H9 (cell line): ENCODE measurements around the gene ENOSF1. TPM values are rescaled to one million over a fixed set of nuclear protein-coding genes. Genes with fewer than 3 reads are reported as not detected.

Experiments used
- DNase-seq: peaks from one replicate; pipeline ENCODE4 v3.0.0-alpha.2; 2017
- H2AFZ ChIP-seq: one replicate; pipeline ENCODE4 v1.6.1; 2013; ENCODE audit warnings: mild to moderate bottlenecking, low read length, control low read depth, moderate library complexity
- H2AK5ac ChIP-seq: 2 replicates; pipeline ENCODE4 v1.6.1; 2013; ENCODE audit warnings: low read length, control low read depth, mixed read lengths; ENCODE audit not compliant: insufficient read length
- H2BK120ac ChIP-seq: one replicate; pipeline ENCODE4 v1.6.1; 2013; ENCODE audit warnings: low read depth, mild to moderate bottlenecking, low read length, control low read depth, inconsistent platforms; ENCODE audit not compliant: poor library complexity, severe bottlenecking
- H2BK12ac ChIP-seq: 2 replicates; pipeline ENCODE4 v1.6.1; 2013; ENCODE audit warnings: low read length, control low read depth, mixed read lengths, low read depth; ENCODE audit not compliant: insufficient read length
- H2BK15ac ChIP-seq: 2 replicates; pipeline ENCODE4 v1.6.1; 2013; ENCODE audit warnings: low read depth, low read length, control low read depth
- H2BK20ac ChIP-seq: one replicate; pipeline ENCODE4 v1.6.1; 2013; ENCODE audit warnings: low read depth, mild to moderate bottlenecking, low read length, control low read depth, inconsistent platforms; ENCODE audit not compliant: poor library complexity, severe bottlenecking
- H2BK5ac ChIP-seq: 2 replicates; pipeline ENCODE4 v1.6.1; 2013; ENCODE audit warnings: low read length, control low read depth, mixed read lengths; ENCODE audit not compliant: insufficient read length
- H3K14ac ChIP-seq: 2 replicates; pipeline ENCODE4 v1.6.1; 2013; ENCODE audit warnings: low read length, control low read depth; ENCODE audit not compliant: insufficient read depth
- H3K18ac ChIP-seq: 2 replicates; pipeline ENCODE4 v1.6.1; 2013; ENCODE audit warnings: low read depth, mild to moderate bottlenecking, mixed read lengths, low read length, control low read depth; ENCODE audit not compliant: insufficient read length
- H3K23ac ChIP-seq: 2 replicates; pipeline ENCODE4 v1.6.1; 2013; ENCODE audit warnings: low read length, control low read depth, mixed read lengths, low read depth; ENCODE audit not compliant: insufficient read length
- H3K23me2 ChIP-seq: 2 replicates; pipeline ENCODE4 v1.6.1; 2013; ENCODE audit warnings: low read depth, mild to moderate bottlenecking, mixed read lengths, low read length, control low read depth; ENCODE audit not compliant: insufficient read length, poor library complexity, severe bottlenecking
- H3K27ac ChIP-seq: 2 replicates; pipeline ENCODE4 v1.5.1; 2013; ENCODE audit warnings: low read length, control low read depth, mixed read lengths, low read depth; ENCODE audit not compliant: insufficient read length
- H3K27me3 ChIP-seq: 2 replicates; pipeline ENCODE4 v1.6.1; 2013; ENCODE audit warnings: low read length, control low read depth, inconsistent platforms; ENCODE audit not compliant: insufficient read depth
- H3K4ac ChIP-seq: 2 replicates; pipeline ENCODE4 v1.6.1; 2013; ENCODE audit warnings: low read depth, mild to moderate bottlenecking, control low read depth, inconsistent platforms, low read length, moderate library complexity
- H3K4me1 ChIP-seq: 2 replicates; pipeline ENCODE4 v1.6.1; 2013; ENCODE audit warnings: low read length, control low read depth, inconsistent platforms; ENCODE audit not compliant: insufficient read depth
- H3K4me2 ChIP-seq: 2 replicates; pipeline ENCODE4 v1.6.1; 2013; ENCODE audit warnings: low read length, control low read depth, mixed read lengths; ENCODE audit not compliant: insufficient read length, insufficient read depth
- H3K56ac ChIP-seq: 2 replicates; pipeline ENCODE4 v1.6.1; 2013; ENCODE audit warnings: low read depth, mild to moderate bottlenecking, mixed read lengths, low read length, control low read depth; ENCODE audit not compliant: insufficient read length
- H3K79me1 ChIP-seq: 2 replicates; pipeline ENCODE4 v1.6.1; 2013; ENCODE audit warnings: low read depth, mild to moderate bottlenecking, moderate library complexity, low read length, control low read depth, inconsistent platforms; ENCODE audit not compliant: insufficient read depth, poor library complexity, severe bottlenecking
- H3K79me2 ChIP-seq: 2 replicates; pipeline ENCODE4 v1.6.1; 2013; ENCODE audit warnings: low read length, control low read depth, inconsistent platforms; ENCODE audit not compliant: insufficient read depth
- H3K9ac ChIP-seq: 2 replicates; pipeline ENCODE4 v1.6.1; 2013; ENCODE audit warnings: low read length, control low read depth, mixed read lengths; ENCODE audit not compliant: insufficient read length; ENCODE audit errors: extremely low read depth
- H3K9me3 ChIP-seq: one replicate; pipeline ENCODE4 v1.6.1; 2013; ENCODE audit warnings: low read depth, low read length, inconsistent platforms; ENCODE audit not compliant: control insufficient read depth
- H3T11ph ChIP-seq: one replicate; pipeline ENCODE4 v1.6.1; 2013; ENCODE audit warnings: mild to moderate bottlenecking, low read length, control low read depth, inconsistent platforms
- H4K20me1 ChIP-seq: one replicate; pipeline ENCODE4 v1.6.1; 2013; ENCODE audit not compliant: control insufficient read depth, insufficient read length, insufficient read depth
- H4K5ac ChIP-seq: 2 replicates; pipeline ENCODE4 v1.6.1; 2013; ENCODE audit warnings: low read depth, mild to moderate bottlenecking, mixed read lengths, low read length, control low read depth; ENCODE audit not compliant: insufficient read length
- H4K8ac ChIP-seq: replicated peaks from 2 replicates; pipeline ENCODE4 v1.6.1; 2013; ENCODE audit warnings: low read length, control low read depth, mixed read lengths, low read depth; ENCODE audit not compliant: insufficient read length
- H4K91ac ChIP-seq: 2 replicates; pipeline ENCODE4 v1.6.1; 2013; ENCODE audit warnings: low read depth, mild to moderate bottlenecking, moderate library complexity, mixed read lengths, low read length, control low read depth; ENCODE audit not compliant: insufficient read length
- H3K27ac Mint-ChIP-seq, 3 experiments: 2 replicates in 2 of 3; 3 replicates in 1 of 3; pipeline ENCODE4 v1.8.0; 2020 to 2021; ENCODE audit warnings: mixed read lengths in 3 of 3, mild to moderate bottlenecking in 1 of 3, moderate library complexity in 1 of 3
- H3K27me3 Mint-ChIP-seq: 2 replicates; pipeline ENCODE4 v1.8.0; 2021; ENCODE audit warnings: low read depth, mild to moderate bottlenecking, moderate library complexity, mixed read lengths
- H3K36me3 Mint-ChIP-seq, 3 experiments: 2 replicates in 2 of 3; 3 replicates in 1 of 3; pipeline ENCODE4 v1.8.0; 2020 to 2021; ENCODE audit warnings: low read depth in 3 of 3, mixed read lengths in 3 of 3; ENCODE audit not compliant: insufficient read depth in 1 of 3
- H3K4me1 Mint-ChIP-seq, 2 experiments: 2 replicates each; pipeline ENCODE4 v1.8.0; 2020; ENCODE audit warnings: mixed read lengths in 2 of 2
- H3K4me3 Mint-ChIP-seq, 2 experiments: 2 replicates in 1 of 2; 3 replicates in 1 of 2; pipeline ENCODE4 v1.8.0; 2020 to 2021; ENCODE audit warnings: mild to moderate bottlenecking in 2 of 2, mixed read lengths in 2 of 2, moderate library complexity in 1 of 2
- H3K9me3 Mint-ChIP-seq, 2 experiments: 2 replicates in 1 of 2; 3 replicates in 1 of 2; pipeline ENCODE4 v1.8.0; 2020; ENCODE audit warnings: mild to moderate bottlenecking in 2 of 2, mixed read lengths in 2 of 2, moderate library complexity in 1 of 2
- WGBS: extraction: QIAGEN DNeasy Blood & Tissue Kit; methylation state at CpG from one replicate; pipeline ENCODE4 v1.1.7; 2013; ENCODE audit warnings: missing lambda C conversion rate, low lambda C conversion rate, mixed read lengths; ENCODE audit not compliant: insufficient read length; ENCODE audit errors: extremely low coverage; 5-methylcytosine and 5-hydroxymethylcytosine counted together
- total RNA-seq: library from RNA; stranded (reverse); gene quantifications from 2 replicates; pipeline ENCODE4 v1.2.1, GENCODE V29; 2021
- TF ChIP-seq, protein P1 (sequence below): fragments of 200-600 bp; sonication (generic); conservative IDR thresholded peaks from 3 replicates; pipeline ENCODE4 v1.8.0; 2021; ENCODE audit warnings: antibody characterized with exemption, mild to moderate bottlenecking

Gene ENOSF1
- total RNA-seq, 1 experiment from 2014 or later, result 40.3 TPM

DNA sequence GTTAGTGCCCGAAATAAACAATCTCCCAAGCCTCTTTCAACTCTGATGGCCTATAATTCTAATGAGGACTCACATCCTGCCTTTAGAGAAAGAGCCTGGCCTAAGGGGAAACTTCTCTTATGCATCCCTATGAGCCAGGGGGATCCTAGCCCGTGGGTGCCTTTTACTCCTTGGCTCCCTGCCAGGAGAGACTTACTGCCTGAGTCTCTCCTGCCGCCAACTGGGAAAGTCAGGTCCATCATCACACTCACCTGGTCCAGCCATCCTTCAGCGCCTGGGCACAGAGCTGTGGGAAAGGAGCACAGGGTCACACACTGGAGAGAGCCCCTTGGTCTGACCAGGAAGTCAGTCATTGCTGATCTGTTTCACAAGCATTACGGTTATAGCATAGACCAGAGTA is 24.1 kb downstream of the ENOSF1 start:
- H2BK15ac ChIP-seq, result no peak overlapping the region
- H2AK5ac ChIP-seq, result no peak overlapping the region
- H3K9ac ChIP-seq, result no peak overlapping the region
- no peaks in the 10 kb centered on the region for H3K79me2 ChIP-seq
- Mint-ChIP-seq H3K27ac (no peak overlapping the region), H3K4me3 (no peak overlapping the region; a peak in 1 of 5 replicates), H3K36me3 (peaks cover 5 to 38% (median 37%) of the 10 kb centered on the region in 3 experiments), H3K4me1 (peaks cover 31 to 33% of the 10 kb centered on the region in 2 experiments), H3K27me3 (peaks cover 16% of the 10 kb centered on the region), H3K9me3 (no peaks in the 10 kb centered on the region)
- H3K23ac ChIP-seq, result no peak overlapping the region
- H3K4me2 ChIP-seq, result no peak overlapping the region
- no peak overlapping the region for H3K56ac ChIP-seq
- no peak overlapping the region for H4K8ac ChIP-seq
- no peak overlapping the region for H4K5ac ChIP-seq
- no peak overlapping the region for H3K4ac ChIP-seq
- no peaks in the 10 kb centered on the region for H3K23me2 ChIP-seq
- no peak overlapping the region for H2BK120ac ChIP-seq
- H3K27ac ChIP-seq, result no peak overlapping the region
- no peak overlapping the region for H3K14ac ChIP-seq
- H3K79me1 ChIP-seq, result no peaks in the 10 kb centered on the region
- H2AFZ ChIP-seq, result no peak overlapping the region
- no peak overlapping the region for H4K91ac ChIP-seq
- peaks cover 6% of the 10 kb centered on the region; the same call in 1 of the 2 replicates for H3K4me1 ChIP-seq
- H3K9me3 ChIP-seq, result no peaks in the 10 kb centered on the region
- H2BK12ac ChIP-seq, result no peak overlapping the region
- H2BK20ac ChIP-seq, result no peak overlapping the region
- no peak overlapping the region for H3T11ph ChIP-seq
- no peak for DNase-seq
- H4K20me1 ChIP-seq, result no peaks in the 10 kb centered on the region
- TF ChIP-seq, protein P1, sequence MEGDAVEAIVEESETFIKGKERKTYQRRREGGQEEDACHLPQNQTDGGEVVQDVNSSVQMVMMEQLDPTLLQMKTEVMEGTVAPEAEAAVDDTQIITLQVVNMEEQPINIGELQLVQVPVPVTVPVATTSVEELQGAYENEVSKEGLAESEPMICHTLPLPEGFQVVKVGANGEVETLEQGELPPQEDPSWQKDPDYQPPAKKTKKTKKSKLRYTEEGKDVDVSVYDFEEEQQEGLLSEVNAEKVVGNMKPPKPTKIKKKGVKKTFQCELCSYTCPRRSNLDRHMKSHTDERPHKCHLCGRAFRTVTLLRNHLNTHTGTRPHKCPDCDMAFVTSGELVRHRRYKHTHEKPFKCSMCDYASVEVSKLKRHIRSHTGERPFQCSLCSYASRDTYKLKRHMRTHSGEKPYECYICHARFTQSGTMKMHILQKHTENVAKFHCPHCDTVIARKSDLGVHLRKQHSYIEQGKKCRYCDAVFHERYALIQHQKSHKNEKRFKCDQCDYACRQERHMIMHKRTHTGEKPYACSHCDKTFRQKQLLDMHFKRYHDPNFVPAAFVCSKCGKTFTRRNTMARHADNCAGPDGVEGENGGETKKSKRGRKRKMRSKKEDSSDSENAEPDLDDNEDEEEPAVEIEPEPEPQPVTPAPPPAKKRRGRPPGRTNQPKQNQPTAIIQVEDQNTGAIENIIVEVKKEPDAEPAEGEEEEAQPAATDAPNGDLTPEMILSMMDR, result no peak
- H3K18ac ChIP-seq, result no peak overlapping the region
- no CpG with 5 or more reads among the region's 5 CpGs for WGBS
- H3K27me3 ChIP-seq, result no peaks in the 10 kb centered on the region
- H2BK5ac ChIP-seq, result no peak overlapping the region
